HUDEP-2 (cell line): ENCODE measurements around the gene TEX52.

Experiments used
- DNase-seq, 76 experiments: peaks; one replicate each; lab custom pipeline; 2025; ENCODE audit not compliant: unreplicated experiment in 76 of 76; lab: John Stamatoyannopoulos, UW

The TEX52 gene

GRCh38 chr12:2857021-2857431, at the start of gene TEX52:
TSS of gene TEX52 (minus strand) at chr12:2857039. CDS start at chr12:2857026, 13 bp downstream.
- no peak for DNase-seq

GRCh38 chr12:2904260-2904659, 47.4 kb upstream of the TEX52 start:
- DNase-seq: no peak

GRCh38 chr12:2902272-2902880, 45.5 kb upstream of the TEX52 start:
- peak in 21 of 76 experiments; percentile 4 to 52 (median 23) for DNase-seq

DNA sequence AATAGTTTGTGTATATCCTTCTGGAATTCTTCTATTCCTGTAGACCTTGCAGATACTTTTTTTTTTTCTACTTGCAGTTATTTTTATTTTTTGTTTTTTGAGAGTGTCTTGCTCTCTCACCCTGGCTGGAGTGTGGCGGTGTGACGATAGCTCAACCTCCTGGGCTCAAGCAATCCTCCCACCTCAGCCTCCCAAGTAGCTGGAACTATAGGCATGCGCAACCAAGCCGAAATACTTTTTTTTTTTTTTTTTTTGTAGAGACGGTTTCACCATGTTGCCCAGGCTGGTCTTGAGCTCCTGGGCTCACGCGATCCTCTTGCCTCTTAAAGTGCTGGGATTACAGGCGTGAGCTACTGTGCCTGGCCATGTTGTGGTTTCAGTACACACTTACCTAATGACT, 43.8 kb upstream of the TEX52 start:
- no peak for DNase-seq

DNA sequence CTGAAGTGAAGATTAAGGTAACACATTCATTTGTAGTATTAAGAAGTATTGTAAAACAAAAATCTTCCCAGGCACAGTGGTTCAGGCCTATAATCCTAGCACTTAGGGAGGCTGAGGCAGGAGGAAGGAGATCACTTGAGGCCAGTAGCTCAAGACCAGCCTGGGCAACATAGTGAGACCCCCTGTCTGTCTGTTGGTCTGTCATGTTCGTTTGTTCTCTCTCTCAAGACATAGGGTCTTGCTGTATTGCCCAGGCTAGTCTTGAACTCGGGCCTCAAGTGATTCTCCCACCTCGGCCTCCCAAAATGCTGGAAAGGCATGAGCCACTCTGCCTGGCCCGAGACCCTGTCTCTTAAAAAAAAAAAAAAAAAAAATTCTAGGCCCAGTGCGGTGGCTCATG, 40.6 kb upstream of the TEX52 start:
- no peak for DNase-seq

DNA sequence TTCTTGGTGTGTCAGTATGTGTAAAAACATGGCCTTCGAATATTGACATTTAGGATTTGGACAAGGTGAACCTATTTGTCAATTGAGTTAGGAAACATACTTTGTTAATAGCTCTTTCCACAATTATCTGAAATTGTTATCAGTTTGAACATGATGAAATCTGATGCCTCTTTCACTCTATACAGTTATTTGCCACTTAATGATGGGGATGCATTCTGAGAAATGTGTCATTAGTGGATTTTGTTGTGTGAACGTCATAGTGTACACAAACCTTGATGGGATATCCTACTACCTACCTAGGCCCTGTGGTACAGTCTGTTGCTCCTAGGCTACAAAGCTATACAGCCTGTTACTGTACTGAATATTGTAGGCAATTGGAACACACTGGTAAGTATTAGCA, 38.7 kb upstream of the TEX52 start:
- no peak for DNase-seq

DNA sequence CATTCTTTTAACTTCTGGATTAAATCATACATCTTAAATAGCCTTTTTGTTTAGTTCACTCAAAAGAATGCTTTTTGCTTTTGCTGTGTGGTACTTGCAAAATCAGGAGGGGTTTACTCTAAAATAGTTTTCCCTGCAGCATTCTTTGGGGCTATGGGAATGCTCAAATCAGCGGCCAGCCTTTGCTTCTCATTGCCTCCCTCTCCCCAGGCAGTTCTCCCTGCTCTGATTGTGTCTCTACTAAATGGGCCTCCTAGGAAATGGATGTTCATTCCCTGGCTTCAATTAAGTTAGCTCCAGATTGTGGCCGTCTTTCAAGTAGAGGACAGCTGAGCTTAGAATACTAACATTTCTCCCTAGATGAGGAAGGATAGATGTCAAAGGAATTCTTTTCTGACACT, 38.2 kb upstream of the TEX52 start:
- DNase-seq: no peak

- no peak for DNase-seq
These were observed 36.2 kb upstream of the TEX52 start for GRCh38 chr12:2893007-2893406.

DNA sequence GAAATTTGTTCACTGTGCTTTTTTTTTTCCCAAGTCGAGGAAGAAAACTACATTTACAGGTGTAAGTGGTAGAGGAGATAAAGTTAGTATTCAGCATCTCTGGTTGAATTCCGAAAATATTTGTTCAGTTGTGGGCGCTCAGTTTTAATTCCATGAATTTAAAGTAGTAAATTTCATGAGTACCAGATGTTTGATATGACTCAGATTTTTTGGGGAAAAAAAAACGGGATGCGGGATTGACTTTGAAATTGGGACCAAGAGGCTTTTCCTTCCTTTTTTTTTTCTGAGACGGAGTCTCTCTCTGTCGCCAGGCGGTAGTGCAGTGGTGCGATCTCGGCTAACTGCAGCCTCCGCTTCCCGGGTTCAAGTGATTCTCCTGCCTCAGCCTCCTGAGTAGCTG, 35.4 kb upstream of the TEX52 start:
- DNase-seq: no peak

DNA sequence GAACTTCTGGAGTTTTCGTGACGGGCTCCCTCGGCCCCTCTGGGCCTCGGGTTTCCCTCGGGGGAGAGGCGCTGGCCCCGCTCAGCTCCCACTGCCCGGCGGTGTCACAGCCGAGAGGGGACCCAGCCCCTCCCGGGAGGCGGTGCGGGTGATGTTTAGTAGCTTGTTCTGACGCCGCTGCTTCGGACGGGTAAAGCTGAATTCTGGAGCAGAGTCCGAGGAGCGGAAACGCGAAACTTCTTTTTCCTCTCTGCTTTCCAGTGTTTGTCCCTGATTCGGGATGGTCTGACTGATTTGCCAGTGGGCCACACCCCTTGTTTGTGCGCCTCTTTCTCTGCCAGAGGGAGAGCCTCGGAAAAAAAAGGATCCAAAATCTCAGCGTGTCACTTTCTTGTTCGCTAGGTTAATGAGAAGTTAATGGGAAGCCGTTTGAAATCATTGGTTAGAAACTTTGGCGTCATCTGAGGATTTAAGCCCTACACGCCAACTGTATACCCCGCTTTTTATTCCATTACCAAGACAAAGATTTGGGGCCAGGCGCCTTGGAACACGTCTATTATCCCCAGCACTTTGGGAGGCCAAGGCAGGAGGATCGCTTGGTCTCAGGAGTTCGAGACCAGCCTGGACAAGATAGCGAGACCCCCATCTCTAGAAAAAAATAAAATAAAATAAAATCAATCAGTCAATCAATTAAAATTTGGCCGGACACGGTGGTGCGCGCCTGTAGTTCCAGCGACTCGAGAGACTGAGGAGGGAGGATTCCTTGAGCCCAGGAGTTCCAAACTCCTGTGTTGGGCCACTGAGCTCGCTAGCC, 34.6 kb upstream of the TEX52 start:
- DNase-seq: peak in 11 of 76 experiments; percentile 4 to 39 (median 27)

GRCh38 chr12:2890388-2891239, 33.8 kb upstream of the TEX52 start, which contains the start of gene TULP3:
TSS of gene TULP3 (plus strand) at chr12:2890891. CDS start at chr12:2890948, 57 bp downstream.
- DNase-seq: peak; percentile 37 to 98 (median 95)

GRCh38 chr12:2890001-2890387, 33.2 kb upstream of the TEX52 start:
- no peak for DNase-seq

DNA sequence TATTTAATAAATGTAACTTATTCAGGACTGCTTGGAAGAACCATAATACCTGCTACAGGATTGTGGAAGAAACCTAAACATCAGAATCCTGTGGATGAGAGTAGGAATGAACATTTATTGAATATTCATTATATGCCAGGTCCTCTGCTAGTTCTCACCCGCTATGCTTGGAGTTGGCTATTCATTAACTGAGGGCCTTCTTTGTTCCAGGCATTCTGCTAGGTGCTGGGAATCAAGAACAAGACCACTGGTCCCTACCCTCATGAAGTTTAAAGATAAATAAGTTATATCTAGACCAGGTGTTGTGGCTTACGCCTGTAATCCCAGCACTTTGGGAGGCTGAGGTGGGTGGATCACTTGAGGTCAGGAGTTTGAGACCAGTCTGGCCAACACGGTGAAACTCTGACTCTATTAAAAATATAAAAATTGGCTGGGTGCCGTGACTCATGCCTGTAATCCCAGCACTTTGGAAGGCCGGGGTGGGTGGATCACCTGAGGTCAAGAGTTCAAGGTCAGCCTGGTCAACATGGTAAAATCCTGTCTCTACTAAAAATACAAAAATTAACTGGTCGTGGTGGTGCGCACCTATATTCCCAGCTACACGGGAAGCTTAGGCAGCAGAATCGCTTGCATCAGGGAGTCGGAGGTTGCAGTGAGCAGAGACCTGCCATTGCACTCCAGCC, 30.1 kb upstream of the TEX52 start:
- DNase-seq: no peak

DNA sequence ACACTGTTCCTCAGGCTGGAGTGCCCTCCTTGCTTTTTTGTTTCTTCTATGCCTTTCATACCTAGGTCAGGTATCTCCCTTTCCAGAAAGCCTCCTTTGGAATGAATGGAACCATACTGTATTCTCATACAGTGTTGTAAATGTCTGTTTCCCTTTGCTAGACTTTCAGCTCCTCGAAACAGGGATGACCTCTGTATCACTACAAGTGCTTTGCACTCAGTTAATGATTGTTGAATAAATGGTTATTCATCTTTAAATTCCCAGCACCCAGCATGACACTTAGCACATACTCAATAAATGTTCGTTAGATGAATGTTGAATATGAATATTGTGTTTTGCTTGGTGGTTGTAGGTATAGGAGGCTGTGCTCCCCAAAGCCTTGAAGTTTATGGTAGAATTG, 28.0 kb upstream of the TEX52 start:
- no peak for DNase-seq

GRCh38 chr12:2879853-2880252, 23.0 kb upstream of the TEX52 start:
- peak in 23 of 76 experiments; percentile 8 to 65 (median 25) for DNase-seq

DNA sequence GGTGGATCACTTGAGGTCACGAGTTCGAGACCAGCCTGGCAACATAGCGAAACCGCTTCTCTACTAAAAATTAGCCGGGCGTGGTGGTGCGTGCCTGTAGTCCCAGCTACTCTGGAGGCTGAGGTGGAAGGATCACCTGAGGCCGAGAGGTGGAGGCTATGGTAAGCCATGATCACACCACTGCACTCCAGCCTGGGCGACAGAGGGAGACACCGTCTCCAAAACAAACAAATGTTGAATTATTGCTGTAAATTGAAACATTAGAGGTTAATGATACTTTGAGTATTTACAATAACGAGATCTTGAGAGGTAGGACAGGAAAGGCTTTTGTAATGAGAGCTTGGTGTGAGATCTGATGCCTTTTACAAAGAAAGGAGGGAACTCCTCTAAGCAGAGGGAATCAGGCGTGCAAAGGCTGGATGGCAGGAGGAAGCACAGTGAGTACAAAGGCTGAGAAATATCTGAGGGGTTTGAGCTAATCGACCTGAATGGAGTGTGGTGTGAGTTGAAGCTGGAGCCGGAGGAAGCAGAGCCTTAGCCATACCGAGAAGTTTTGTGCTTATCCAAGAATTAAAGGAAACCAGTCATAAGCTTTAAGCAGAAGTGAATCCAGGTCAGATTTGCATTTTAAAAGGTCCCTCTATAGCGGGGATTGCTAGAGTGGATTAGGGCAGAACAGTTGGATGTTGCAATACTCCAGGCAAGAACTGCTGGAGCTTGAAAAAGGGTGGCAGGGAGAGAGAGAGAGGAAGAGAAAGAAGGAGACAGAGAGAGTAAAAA, 21.3 kb upstream of the TEX52 start:
- DNase-seq: peak in 6 of 76 experiments; percentile 6 to 54 (median 18)

DNA sequence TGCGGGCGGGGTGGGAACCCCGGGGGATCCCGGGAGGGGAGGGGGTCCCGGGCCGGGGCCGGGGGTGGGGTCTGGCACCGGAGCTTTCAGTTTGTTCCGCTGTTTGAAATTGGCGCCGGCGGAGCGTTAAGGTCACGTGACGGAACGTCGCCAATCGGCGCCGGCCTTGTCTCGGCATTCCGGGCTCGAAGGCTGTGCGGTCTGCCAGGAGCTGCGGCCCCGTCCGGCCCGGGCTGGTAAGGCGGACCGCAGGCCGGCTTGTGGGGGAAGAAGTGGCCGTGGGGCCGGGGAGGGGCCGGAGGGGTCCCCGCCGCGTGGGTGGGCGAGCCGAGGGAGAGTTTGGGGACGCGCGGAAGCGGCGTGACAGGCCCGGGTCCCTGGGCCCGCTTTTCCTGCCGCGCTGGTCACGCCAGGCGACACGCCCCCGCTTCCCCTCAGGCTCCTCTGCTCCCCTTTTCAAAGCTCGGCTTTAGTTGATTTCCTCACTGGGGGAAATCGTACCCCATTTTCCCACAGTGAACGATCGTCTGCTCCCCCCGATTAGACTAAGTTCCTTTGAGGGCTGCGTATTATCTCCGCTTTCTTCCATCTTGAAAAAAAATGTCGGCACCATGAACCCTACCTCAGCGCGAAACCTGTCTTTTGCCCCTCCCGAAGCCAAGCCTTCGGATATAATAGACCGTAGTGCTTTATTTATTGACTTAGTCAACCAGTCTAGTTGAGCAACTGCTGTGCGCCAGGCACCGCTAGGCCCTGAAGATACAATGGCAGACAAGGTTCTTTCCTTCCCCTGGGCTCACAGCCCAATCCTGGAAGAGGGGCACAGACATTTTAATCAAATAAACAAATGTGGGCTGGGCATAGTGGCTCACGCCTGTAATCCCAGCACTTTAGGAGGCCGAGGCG, 20.5 kb upstream of the TEX52 start, which contains the start of the genes FOXM1 and RHNO1:
TSS of gene FOXM1 (minus strand) at position 128 of the 906 bp plus-strand sequence. CDS start 2,696 bp downstream, outside the sequence.
TSS of gene RHNO1 (plus strand) at position 177 of the 906 bp plus-strand sequence. CDS start 8,144 bp downstream, outside the sequence.
- DNase-seq: peak in 74 of 76 experiments; percentile 15 to 87 (median 75)

DNA sequence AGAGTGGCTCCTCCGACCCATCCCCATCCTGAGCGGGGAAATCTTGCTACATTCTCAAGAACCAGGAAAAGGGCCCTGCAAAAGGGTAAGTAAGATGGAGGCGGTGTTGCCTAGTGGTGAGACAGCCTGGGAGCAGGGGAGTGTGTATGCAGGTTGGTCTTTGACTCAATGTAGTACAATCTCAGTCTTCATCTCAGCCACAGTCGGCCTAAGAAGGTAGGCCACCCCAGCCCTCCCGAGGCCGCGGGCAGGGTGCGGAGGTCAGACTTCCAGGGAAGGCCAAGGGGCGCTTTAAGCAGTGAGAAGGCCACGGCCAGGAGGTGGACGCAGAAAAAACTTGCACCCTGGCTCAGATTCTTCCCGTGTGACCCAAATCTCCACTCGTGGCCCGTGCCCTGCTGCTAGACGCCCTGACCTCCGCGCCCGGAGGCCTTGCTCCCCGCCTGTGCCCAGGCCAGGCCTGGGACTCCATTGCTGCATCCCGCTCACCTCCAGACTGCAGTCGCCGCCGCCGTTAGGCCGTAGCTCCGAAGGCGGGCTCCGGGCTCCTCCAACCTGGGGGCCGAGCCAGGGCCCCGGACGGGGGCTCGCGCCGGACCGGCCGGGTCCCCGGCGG, 19.7 kb upstream of the TEX52 start:
- peak in 25 of 76 experiments; percentile 7 to 78 (median 39) for DNase-seq
